ENCODE results near the gene ZNF358.
"Not testable (repeated sequence)": the region's sequence is repeated elsewhere in the genome, so short reads cannot be mapped to it uniquely, and the experiment has no call there.

Gene ZNF358

DNA sequence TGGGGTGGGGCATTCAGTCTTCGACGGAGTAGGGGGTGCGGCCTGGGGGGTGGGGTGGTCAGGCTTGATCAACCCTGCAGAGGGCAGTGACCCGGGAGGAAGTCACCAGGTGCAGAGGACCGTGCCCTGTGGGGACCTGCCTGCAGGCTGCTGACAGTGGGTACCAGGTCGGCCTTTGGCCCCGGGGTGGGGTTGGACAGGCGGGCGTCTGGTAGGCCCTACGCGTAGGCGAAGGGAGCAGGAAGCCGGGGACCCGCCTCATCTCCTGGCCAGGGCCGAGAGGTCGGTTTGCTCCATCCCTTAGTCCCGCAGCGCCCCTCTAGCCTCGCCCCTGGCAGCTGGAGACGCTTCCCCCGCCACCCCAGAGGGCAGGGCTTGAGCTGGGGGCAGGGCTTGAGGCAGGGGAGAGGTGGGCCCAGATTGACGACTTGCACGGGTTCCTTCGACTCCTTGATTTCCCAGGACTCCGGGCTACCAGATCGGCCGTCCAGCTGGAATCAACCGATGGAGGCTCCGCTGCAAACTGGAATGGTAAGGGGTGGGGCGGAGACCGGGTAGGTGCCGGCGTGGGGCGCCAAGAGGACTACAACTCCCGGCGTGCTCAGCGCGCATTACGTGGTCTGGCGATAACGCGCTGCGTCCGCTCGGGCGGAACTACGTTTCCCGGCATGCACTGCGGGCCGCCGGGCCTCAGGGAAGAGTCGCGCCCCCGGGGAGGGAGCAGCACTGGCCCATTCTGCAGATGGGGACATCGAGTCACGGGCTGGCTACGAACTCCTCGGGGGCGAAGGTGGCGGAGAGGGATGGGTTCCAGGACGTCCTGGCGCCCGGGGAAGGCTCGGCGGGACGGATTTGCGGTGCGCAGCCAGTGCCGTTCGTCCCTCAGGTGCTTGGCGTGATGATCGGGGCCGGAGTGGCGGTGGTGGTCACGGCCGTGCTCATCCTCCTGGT is 19.4 kb downstream of the ZNF358 start, which contains the start of gene PNPLA6:
Gene PNPLA6 (plus strand): TSS at position 671 of the 951 bp plus-strand sequence. CDS start 72 bp downstream, at position 743.
- TF ChIP-seq CTCF (IDR thresholded peaks at IDR 0.05; ENCODE audit: borderline replicate concordance, control extremely low read depth, extremely low read depth, insufficient read depth, missing control alignments) = no peak
- in situ Hi-C loops (cut with MboI; ENCODE audit: low sequenced_read_pairs, unreplicated experiment) = no loop called here
- DNase-seq (ENCODE audit: low spot score) = peak; percentile 97

- in situ Hi-C loops (cut with MboI; ENCODE audit: low sequenced_read_pairs, unreplicated experiment) = no loop called here
- no peak for DNase-seq (ENCODE audit: low spot score)
- TF ChIP-seq CTCF (IDR thresholded peaks at IDR 0.05; ENCODE audit: borderline replicate concordance, control extremely low read depth, extremely low read depth, insufficient read depth, missing control alignments) = no peak
These were observed 20.2 kb downstream of the ZNF358 start for GRCh38 chr19:7535998-7536695.

- DNase-seq (ENCODE audit: low spot score); in situ Hi-C loops (cut with MboI; ENCODE audit: low sequenced_read_pairs, unreplicated experiment): not testable (repeated sequence)
These were observed 23.1 kb downstream of the ZNF358 start for GRCh38 chr19:7538990-7539389.

DNA sequence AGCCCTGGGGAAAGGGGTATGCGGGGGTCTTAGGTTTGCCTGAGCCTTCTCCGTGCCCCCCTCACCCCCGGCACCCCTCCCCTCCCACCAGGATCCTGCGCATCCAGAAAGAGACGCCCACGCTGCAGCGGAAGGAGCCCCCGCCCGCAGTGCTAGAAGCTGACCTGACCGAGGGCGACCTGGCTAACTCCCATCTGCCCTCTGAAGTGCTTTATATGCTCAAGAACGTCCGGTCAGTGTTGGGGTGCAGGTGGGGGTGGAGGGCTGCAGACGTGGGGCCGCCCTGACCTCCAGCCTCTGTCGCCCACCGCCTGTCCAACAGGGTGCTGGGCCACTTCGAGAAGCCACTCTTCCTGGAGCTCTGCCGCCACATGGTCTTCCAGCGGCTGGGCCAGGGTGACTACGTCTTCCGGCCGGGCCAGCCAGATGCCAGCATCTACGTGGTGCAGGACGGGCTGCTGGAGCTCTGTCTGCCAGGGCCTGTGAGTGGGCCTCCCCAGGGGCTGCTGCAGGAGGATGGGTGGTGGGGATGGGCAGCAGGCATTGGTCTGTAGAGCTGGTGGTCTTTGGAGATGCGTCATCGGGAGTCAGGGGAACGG is 24.0 kb downstream of the ZNF358 start:
- DNase-seq (ENCODE audit: low spot score) = no peak
- in situ Hi-C loops (cut with MboI; ENCODE audit: low sequenced_read_pairs, unreplicated experiment) = no loop called here
- TF ChIP-seq CTCF (IDR thresholded peaks at IDR 0.05; ENCODE audit: borderline replicate concordance, control extremely low read depth, extremely low read depth, insufficient read depth, missing control alignments) = no peak

GRCh38 chr19:7540761-7541474 is 25.0 kb downstream of the ZNF358 start:
- DNase-seq (ENCODE audit: low spot score) = no peak
- in situ Hi-C loops (cut with MboI; ENCODE audit: low sequenced_read_pairs, unreplicated experiment) = no loop called here
- no peak for TF ChIP-seq CTCF (IDR thresholded peaks at IDR 0.05; ENCODE audit: borderline replicate concordance, control extremely low read depth, extremely low read depth, insufficient read depth, missing control alignments)

DNA sequence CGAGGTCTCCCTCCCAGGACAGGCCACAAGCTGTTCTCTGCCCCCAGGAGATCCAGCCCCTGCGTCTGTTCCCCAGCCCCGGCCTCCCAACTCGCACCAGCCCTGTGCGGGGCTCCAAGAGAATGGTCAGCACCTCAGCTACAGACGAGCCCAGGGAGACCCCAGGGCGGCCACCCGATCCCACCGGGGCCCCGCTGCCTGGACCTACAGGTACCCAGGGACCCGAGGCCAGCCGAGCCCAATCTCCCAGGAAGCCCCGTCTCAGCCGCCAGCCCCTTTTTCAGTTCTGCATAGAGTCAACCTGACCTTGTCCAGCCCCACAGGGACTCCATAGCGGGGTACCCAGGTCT is 25.5 kb downstream of the ZNF358 start:
- no peak for DNase-seq (ENCODE audit: low spot score)
- TF ChIP-seq CTCF (IDR thresholded peaks at IDR 0.05; ENCODE audit: borderline replicate concordance, control extremely low read depth, extremely low read depth, insufficient read depth, missing control alignments) = no peak
- in situ Hi-C loops (cut with MboI; ENCODE audit: low sequenced_read_pairs, unreplicated experiment) = no loop called here
